H1 (cell line): ENCODE data around the gene PRDM1. TPM values are rescaled to one million over a fixed set of nuclear protein-coding genes. Genes with fewer than 3 reads are reported as not detected.

ENCODE experiments used
- CTCF ChIA-PET: fragments of 300-600 bp; sonication (Branson Sonifier 250); formaldehyde crosslinking; loops from one replicate; lab custom pipeline; 2021; ENCODE audit not compliant: partially characterized antibody; lab: Charles Lee
- POLR2A ChIA-PET: fragments of 300-600 bp; sonication (Branson Sonifier 250); formaldehyde crosslinking; loops from one replicate; lab custom pipeline; 2021; ENCODE audit warnings: inconsistent platforms; ENCODE audit not compliant: partially characterized antibody; lab: Charles Lee
- DNase-seq, 2 experiments: peaks; one replicate each; pipeline versions ENCODE4 v3.0.0 to v3.0.0-alpha.2; 2010 to 2022; ENCODE audit warnings: low spot score in 2 of 2, low read depth in 1 of 2, mixed read lengths in 1 of 2
- FAIRE-seq: peaks from 2 replicates; lab custom pipeline; 2011; peaks lifted over from hg19 to GRCh38; lab: Jason Lieb, UNC
- H2AFZ ChIP-seq: 2 replicates; pipeline ENCODE4 v1.8.1; 2012; ENCODE audit warnings: low read length, inconsistent platforms
- H2AK5ac ChIP-seq: 2 replicates; pipeline ENCODE4 v1.6.1; 2013; ENCODE audit warnings: low read depth, low read length
- H2BK120ac ChIP-seq: replicated peaks from 2 replicates; pipeline ENCODE3; 2013; ENCODE audit warnings: low read depth, low read length, inconsistent platforms
- H2BK12ac ChIP-seq: 2 replicates; pipeline ENCODE4 v1.6.1; 2013; ENCODE audit warnings: low read depth, low read length
- H2BK15ac ChIP-seq: 2 replicates; pipeline ENCODE4 v1.6.1; 2013; ENCODE audit warnings: low read length
- H2BK20ac ChIP-seq: 2 replicates; pipeline ENCODE4 v1.6.1; 2013; ENCODE audit warnings: low read length
- H2BK5ac ChIP-seq: 2 replicates; pipeline ENCODE4 v1.6.1; 2013; ENCODE audit warnings: low read depth, low read length
- H3K14ac ChIP-seq: 2 replicates; pipeline ENCODE4 v1.6.1; 2013; ENCODE audit warnings: inconsistent platforms; ENCODE audit not compliant: insufficient read length
- H3K18ac ChIP-seq: 2 replicates; pipeline ENCODE4 v1.6.1; 2013; ENCODE audit warnings: low read length; ENCODE audit errors: extremely low read depth
- H3K23ac ChIP-seq: 2 replicates; pipeline ENCODE4 v1.6.1; 2013; ENCODE audit warnings: inconsistent platforms; ENCODE audit not compliant: insufficient read length
- H3K23me2 ChIP-seq: 2 replicates; pipeline ENCODE4 v1.6.1; 2013; ENCODE audit warnings: low read depth, low read length
- H3K27ac ChIP-seq: 2 replicates; pipeline ENCODE4 v1.6.1; 2011; ENCODE audit warnings: low read depth, low read length, inconsistent platforms
- H3K27me3 ChIP-seq, 4 experiments: replicated peaks in 1 of 4; 1 replicate in 1 of 4; 2 replicates in 3 of 4; pipeline versions ENCODE4 v1.6.1 to v1.8.1; 2011 to 2013; ENCODE audit warnings: low read length in 3 of 4, mild to moderate bottlenecking in 3 of 4, inconsistent platforms in 2 of 4, mixed read lengths in 2 of 4, moderate library complexity in 1 of 4; ENCODE audit not compliant: control insufficient read depth in 3 of 4, insufficient read depth in 3 of 4; ENCODE audit errors: extremely low read depth in 1 of 4
- H3K36me3 ChIP-seq, 4 experiments: 2 replicates each; pipeline versions ENCODE4 v1.6.1 to v1.8.1; 2011 to 2013; ENCODE audit warnings: mild to moderate bottlenecking in 4 of 4, low read length in 3 of 4, moderate library complexity in 2 of 4, control low read depth in 1 of 4, inconsistent platforms in 1 of 4; ENCODE audit not compliant: insufficient read depth in 4 of 4, control insufficient read depth in 2 of 4
- H3K4ac ChIP-seq: replicated peaks from 2 replicates; pipeline ENCODE3; 2013; ENCODE audit warnings: low read length, low read depth, mixed read lengths, inconsistent platforms; ENCODE audit not compliant: insufficient read length
- H3K4me1 ChIP-seq, 4 experiments: replicated peaks in 1 of 4; 1 replicate in 1 of 4; 2 replicates in 3 of 4; pipeline versions ENCODE4 v1.6.1 to v1.8.1; 2011 to 2013; ENCODE audit warnings: low read length in 3 of 4, inconsistent platforms in 2 of 4, mixed read lengths in 1 of 4; ENCODE audit not compliant: insufficient read depth in 4 of 4, control insufficient read depth in 3 of 4
- H3K4me2 ChIP-seq, 2 experiments: 2 replicates each; pipeline versions ENCODE4 v1.6.1 to v1.8.1; 2011 to 2013; ENCODE audit warnings: low read depth in 2 of 2, low read length in 2 of 2, control low read depth in 1 of 2, inconsistent platforms in 1 of 2, mild to moderate bottlenecking in 1 of 2; ENCODE audit not compliant: insufficient read depth in 1 of 2
- H3K4me3 ChIP-seq, 4 experiments: fragments of 200-600, 300-600 bp in 1 of 4; sonication (generic), shearing (Covaris generic), sonication (Bioruptor Twin) in 1 of 4; 2 replicates each; pipeline versions ENCODE4 v1.5.1 to v1.8.1; 2011 to 2016; ENCODE audit warnings: low read length in 4 of 4, low read depth in 3 of 4, control low read depth in 2 of 4, inconsistent platforms in 2 of 4, mild to moderate bottlenecking in 2 of 4, mixed read lengths in 1 of 4, moderate library complexity in 1 of 4; ENCODE audit not compliant: insufficient read depth in 2 of 4; ENCODE audit errors: extremely low read depth in 1 of 4
- H3K56ac ChIP-seq: replicated peaks from 2 replicates; pipeline ENCODE3; 2013; ENCODE audit warnings: low read depth, mild to moderate bottlenecking, mixed read lengths, low read length, inconsistent platforms; ENCODE audit not compliant: insufficient read length
- H3K79me1 ChIP-seq: 2 replicates; pipeline ENCODE4 v1.6.1; 2013; ENCODE audit warnings: low read depth, low read length, control low read depth
- H3K79me2 ChIP-seq, 2 experiments: 2 replicates each; pipeline versions ENCODE4 v1.6.1 to v1.8.1; 2012 to 2013; ENCODE audit warnings: low read length in 2 of 2, mild to moderate bottlenecking in 2 of 2, inconsistent platforms in 1 of 2; ENCODE audit not compliant: insufficient read depth in 2 of 2, control insufficient read depth in 1 of 2
- H3K9ac ChIP-seq, 4 experiments: replicated peaks in 1 of 4; 1 replicate in 1 of 4; 2 replicates in 3 of 4; pipeline versions ENCODE4 v1.6.1 to v1.8.1; 2011 to 2013; ENCODE audit warnings: low read depth in 3 of 4, low read length in 3 of 4, control low read depth in 2 of 4, mild to moderate bottlenecking in 2 of 4, moderate library complexity in 2 of 4, inconsistent platforms in 1 of 4; ENCODE audit errors: extremely low read depth in 1 of 4
- H3K9me3 ChIP-seq, 2 experiments: 2 replicates each; pipeline versions ENCODE4 v1.6.1 to v1.8.1; 2012 to 2013; ENCODE audit warnings: mild to moderate bottlenecking in 2 of 2, moderate library complexity in 2 of 2, control low read depth in 1 of 2, inconsistent platforms in 1 of 2, low read depth in 1 of 2, low read length in 1 of 2, mixed read lengths in 1 of 2; ENCODE audit not compliant: insufficient read depth in 2 of 2
- H4K20me1 ChIP-seq, 2 experiments: replicated peaks in 1 of 2; 2 replicates each; pipeline versions ENCODE3 to v1.8.1; 2011 to 2013; ENCODE audit warnings: inconsistent platforms in 2 of 2, low read length in 2 of 2, mild to moderate bottlenecking in 1 of 2; ENCODE audit not compliant: insufficient read depth in 2 of 2, control insufficient read depth in 1 of 2
- H4K5ac ChIP-seq: 2 replicates; pipeline ENCODE4 v1.6.1; 2013; ENCODE audit warnings: low read length, low read depth, mixed read lengths, inconsistent platforms; ENCODE audit not compliant: insufficient read length
- H4K8ac ChIP-seq: 2 replicates; pipeline ENCODE4 v1.8.0; 2013; ENCODE audit warnings: mild to moderate bottlenecking, moderate library complexity, low read length, inconsistent platforms; ENCODE audit not compliant: insufficient read depth; ENCODE audit errors: extremely low read depth
- H4K91ac ChIP-seq: replicated peaks from 2 replicates; pipeline ENCODE3; 2013; ENCODE audit warnings: low read length, mixed read lengths, inconsistent platforms; ENCODE audit not compliant: insufficient read length
- CREB1 ChIP-seq: IDR thresholded peaks from 2 replicates; pipeline ENCODE4 v1.6.1; 2012; ENCODE audit warnings: inconsistent platforms
- SIN3A ChIP-seq, 2 experiments: IDR thresholded peaks in 1 of 2; conservative IDR thresholded peaks in 1 of 2; 2 replicates each; pipeline ENCODE4 v1.6.1; 2011 to 2012; ENCODE audit warnings: low read length in 2 of 2, improper control_type of control experiment in 1 of 2, low read depth in 1 of 2, mild to moderate bottlenecking in 1 of 2
- WGBS, 2 experiments: shearing (Covaris generic) in 1 of 2; methylation state at CpG; one replicate each; pipeline versions ENCODE4 v1.1.6 to v1.1.7; 2013 to 2015; ENCODE audit warnings: low lambda C conversion rate in 2 of 2, mixed read lengths in 2 of 2, inconsistent platforms in 1 of 2, low coverage in 1 of 2, missing lambda C conversion rate in 1 of 2; ENCODE audit not compliant: insufficient replicate concordance in 2 of 2, insufficient coverage in 1 of 2, insufficient read length in 1 of 2; ENCODE audit errors: extremely low coverage in 1 of 2, missing lambda C conversion rate in 1 of 2; 5-methylcytosine and 5-hydroxymethylcytosine counted together
- polyA plus RNA-seq, 7 experiments: library from polyadenylated mRNA; depleted of rRNA in 3 of 7; stranded (reverse) in 5 of 7; unstranded in 2 of 7; fragments of >200 nt in 5 of 7; fragments of 200-250 nt in 2 of 7; gene quantifications; 1 replicate in 5 of 7; 2 replicates in 1 of 7; 4 replicates in 1 of 7; pipeline versions ENCODE4 v1.2.1 to v1.2.3, GENCODE V29; 2011 to 2013; ENCODE audit warnings: missing spikeins in 2 of 7, mixed read lengths in 2 of 7
- total RNA-seq: library from RNA; stranded (reverse); fragmentation: NEBNext Ultra II Directional; extraction: Animal tissue kit (Norgen Biotek cat#: 25700); gene quantifications from 2 replicates; pipeline ENCODE4 v1.2.1, GENCODE V29; 2021

Gene PRDM1
- total and polyA plus RNA-seq, 2 of the 8 experiments (the other 6 are each of a cell fraction or from before 2014, with no cell fraction given) = 0.21 to 0.74 TPM

DNA sequence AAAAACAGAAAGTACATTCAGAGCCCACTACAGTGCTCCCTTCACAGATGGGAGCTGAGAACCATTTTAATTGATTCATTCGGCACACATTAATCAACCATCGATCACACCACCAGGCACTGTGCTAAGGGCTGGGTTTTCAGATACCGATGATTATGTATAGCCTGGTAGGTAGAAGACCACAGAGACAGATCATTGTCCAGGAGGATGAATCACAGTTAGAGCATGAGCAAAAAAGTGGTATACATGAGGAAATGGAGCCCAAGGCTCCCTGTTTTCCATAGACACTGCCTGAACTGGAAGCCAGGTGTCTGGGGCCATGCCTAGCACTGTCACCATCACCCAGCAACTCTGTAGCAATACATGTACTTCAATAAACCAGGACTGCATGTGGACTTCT is 9.0 kb upstream of the PRDM1 start:
- H3K36me3 ChIP-seq = no peaks in the 10 kb centered on the region
- no peak overlapping the region for H2BK12ac ChIP-seq
- H3K14ac ChIP-seq = no peak overlapping the region
- no peaks in the 10 kb centered on the region for H3K23me2 ChIP-seq
- DNase-seq (no peak), FAIRE-seq (no peak)
- H3K9me3 ChIP-seq = no peaks in the 10 kb centered on the region
- H3K23ac ChIP-seq = no peak overlapping the region
- H3K18ac ChIP-seq = no peak overlapping the region
- H3K9ac ChIP-seq = no peak overlapping the region
- ChIA-PET CTCF (no interaction called here), POLR2A (no interaction called here)
- H2BK20ac ChIP-seq = no peak overlapping the region
- no peak overlapping the region for H4K5ac ChIP-seq
- H3K27ac ChIP-seq = no peak overlapping the region
- H2BK15ac ChIP-seq = no peak overlapping the region
- no peaks in the 10 kb centered on the region for H3K27me3 ChIP-seq
- H2AFZ ChIP-seq = no peak overlapping the region
- no peaks in the 10 kb centered on the region for H3K79me1 ChIP-seq
- no peak overlapping the region for H3K56ac ChIP-seq
- no peak overlapping the region for H3K4me2 ChIP-seq
- no peak overlapping the region for H3K4ac ChIP-seq
- H4K20me1 ChIP-seq = no peaks in the 10 kb centered on the region
- H2BK120ac ChIP-seq = no peak overlapping the region
- no peak overlapping the region for H2AK5ac ChIP-seq
- H2BK5ac ChIP-seq = no peak overlapping the region
- H4K91ac ChIP-seq = no peak overlapping the region
- H3K4me1 ChIP-seq = peaks cover 0 to 7% (median 2%) of the 10 kb centered on the region in 4 experiments; a peak in 2 of 7 replicates
- no peaks in the 10 kb centered on the region for H3K79me2 ChIP-seq
- TF ChIP-seq SIN3A (conservative IDR thresholded peaks at IDR 0.05 in 1 of 2, IDR thresholded peaks at IDR 0.05 in 1 of 2; ENCODE audit: low read depth in 1 of 2, low read length in 2 of 2) = no peak
- no peak for TF ChIP-seq CREB1
- no peak overlapping the region for H4K8ac ChIP-seq
- whole genome bisulfite sequencing, 2 experiments = 93% methylated on average over 3 of the region's 3 CpGs; no CpG with 5 or more reads in 1 of the 2 experiments
- no peak overlapping the region for H3K4me3 ChIP-seq
